NCI-H146 treated with DMSO at 0.1 percent for 48 hours (cell line): ENCODE measurements around the gene LRWD1.
"Not testable (repeated sequence)": the region's sequence is repeated elsewhere in the genome, so short reads cannot be mapped to it uniquely, and the experiment has no call there.

Experiments used
- DNase-seq: peaks from one replicate; lab custom pipeline; 2025; ENCODE audit not compliant: unreplicated experiment; lab: John Stamatoyannopoulos, UW

LRWD1 gene

DNA sequence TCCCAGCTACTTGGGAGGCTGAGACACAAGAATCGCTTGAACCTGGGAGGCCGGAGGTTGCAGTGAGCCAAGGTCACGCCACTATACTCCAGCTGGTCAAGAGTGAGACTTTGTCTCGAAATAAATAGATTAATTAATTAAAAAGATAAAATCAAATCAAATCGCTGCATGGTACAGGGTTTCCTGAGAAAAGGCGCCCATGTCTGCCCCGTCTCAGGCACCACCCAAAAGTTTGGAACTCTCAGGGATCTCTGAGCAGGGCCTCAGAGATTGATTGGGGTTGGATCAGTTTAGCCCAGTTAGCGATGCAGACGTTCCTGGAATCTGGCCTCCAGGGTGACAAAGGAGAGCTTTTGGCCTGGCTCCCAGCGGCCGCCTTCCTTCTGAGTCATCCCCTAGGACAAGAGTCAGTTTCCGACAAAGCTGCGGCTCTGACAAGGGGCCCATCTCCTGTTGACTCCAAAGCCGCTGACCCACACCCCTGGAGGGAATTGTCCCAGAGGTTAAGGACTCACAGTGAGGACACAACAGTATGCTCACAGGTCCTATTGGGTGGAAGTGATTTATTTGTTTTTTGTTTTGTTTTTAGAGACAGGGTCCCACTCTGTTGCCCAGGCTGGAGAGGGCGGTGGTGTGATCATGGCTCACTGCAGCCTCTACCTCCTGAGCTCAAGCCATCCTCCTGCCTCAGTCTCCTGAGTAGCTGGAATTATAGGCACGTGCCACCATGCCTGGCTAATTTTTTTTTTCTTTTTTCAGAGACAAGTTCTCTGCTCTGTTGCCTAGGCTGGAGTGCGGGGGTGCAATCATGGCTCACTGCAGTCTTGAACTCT, 24.6 kb upstream of the LRWD1 start:
- DNase-seq: no peak

DNA sequence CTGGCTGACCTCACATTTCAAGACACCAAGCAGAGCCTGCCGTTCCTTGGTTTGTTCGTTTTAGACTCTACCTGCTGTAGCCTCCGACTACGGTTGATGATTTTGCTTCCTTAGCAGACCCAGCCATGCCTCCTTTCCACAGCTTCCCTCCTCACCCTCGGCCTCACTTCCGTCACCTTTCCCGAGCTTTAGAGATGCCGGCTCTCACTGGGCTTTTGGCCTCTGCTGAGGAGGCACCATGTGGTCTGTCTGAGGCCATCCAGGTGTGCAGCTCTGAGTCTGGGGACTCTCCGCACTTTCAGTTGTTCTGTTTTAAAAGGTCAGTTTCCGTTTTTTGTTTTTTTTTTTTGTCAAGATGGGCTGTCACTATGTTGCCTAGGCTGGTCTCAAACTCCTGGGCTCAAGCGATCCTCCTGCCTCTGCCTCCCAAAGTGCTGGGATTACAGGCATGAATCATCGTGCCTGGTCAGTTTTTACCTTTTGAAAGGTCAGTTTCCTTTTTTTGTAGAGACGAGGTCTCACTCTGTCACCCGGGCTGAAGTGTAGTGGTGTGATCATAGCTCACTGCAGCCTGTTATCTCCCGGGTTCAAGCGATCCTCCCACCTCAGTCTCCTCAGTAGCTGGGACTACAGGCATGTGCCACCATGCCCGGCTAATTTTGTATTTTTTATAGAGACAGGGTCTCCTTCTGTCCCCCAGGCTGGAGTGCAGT, 19.7 kb upstream of the LRWD1 start:
- no peak for DNase-seq

DNA sequence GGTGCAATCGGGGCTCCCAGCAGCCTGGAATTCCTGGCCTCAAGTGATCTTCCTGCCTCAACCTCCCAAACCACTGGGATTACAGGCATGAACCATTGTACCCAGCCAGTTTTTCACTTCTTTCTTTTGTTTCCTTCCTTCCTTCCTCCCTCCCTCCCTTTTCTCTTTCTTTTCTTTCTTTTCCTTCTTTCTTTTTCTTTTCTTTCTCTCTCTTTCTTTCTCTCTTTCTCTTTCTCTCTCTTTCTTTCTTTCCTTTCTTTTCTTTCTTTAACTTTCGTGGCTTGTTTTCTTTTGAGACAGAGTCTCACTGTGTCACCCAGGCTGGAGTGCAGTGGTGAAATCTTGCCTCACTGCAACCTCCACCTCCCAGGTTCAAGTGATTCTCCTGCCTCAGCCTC, 19.1 kb upstream of the LRWD1 start:
- no peak for DNase-seq

DNA sequence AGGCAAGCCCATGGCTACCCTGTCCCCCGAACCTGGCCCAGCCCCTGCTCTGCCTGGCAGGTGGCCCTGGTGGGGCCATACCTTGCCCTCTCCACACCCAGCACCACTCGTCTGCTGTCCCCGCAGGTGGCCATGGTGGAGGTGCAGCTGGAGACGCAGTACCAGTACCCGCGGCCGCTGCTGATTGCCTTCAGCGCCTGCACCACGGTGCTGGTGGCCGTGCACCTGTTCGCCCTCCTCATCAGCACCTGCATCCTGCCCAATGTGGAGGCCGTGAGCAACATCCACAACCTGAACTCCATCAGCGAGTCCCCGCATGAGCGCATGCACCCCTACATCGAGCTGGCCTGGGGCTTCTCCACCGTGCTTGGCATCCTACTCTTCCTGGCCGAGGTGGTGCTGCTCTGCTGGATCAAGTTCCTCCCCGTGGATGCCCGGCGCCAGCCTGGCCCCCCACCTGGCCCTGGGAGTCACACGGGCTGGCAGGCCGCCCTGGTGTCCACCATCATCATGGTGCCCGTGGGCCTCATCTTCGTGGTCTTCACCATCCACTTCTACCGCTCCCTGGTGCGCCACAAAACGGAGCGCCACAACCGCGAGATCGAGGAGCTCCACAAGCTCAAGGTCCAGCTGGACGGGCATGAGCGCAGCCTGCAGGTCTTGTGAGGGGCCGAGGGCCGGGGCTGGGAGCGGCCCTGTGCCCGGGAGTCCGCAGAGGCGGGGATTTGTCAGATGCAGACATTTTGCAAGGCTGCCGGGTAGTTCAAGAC, 18.2 kb upstream of the LRWD1 start:
- no peak for DNase-seq

DNA sequence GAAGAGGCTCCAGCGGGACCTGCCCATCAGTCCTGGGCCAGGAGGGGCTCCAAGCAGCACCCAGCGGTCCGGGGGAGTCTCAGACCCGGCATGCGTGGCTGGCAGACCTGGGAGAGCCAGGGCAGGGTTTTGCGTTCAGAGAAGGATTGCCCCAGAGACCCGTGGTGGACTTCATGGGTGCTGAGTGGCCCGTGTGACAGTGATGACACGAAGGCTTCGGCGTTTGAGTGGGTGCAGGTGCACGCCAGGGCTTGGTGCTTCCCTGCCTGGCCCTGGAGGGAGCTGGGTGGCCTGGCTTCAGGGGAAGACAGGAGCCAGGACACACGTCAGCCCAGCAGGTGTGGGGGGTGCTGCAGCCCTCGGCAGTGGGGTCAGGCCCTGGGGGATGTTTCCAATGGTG, 17.5 kb upstream of the LRWD1 start:
- DNase-seq: no peak

DNA sequence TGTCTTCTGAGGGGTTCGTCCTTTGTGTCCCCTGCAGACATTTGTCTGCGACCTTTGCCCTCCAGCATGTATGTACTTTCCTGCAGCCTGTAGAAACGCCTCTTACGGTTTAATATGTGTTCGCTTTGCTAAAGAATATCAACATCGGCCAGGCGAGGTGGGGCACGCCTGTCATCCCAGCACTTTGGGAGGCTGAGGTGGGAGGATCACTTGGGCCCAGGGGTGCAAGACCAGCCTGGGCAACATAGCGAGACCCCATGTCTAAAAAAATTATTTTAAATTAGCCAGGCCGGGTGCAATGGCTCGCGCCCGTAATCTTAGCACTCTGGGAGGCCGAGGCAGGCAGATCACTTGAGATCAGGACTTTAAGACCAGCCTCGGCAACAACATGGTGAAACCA, 15.6 kb upstream of the LRWD1 start:
- DNase-seq: no peak

DNA sequence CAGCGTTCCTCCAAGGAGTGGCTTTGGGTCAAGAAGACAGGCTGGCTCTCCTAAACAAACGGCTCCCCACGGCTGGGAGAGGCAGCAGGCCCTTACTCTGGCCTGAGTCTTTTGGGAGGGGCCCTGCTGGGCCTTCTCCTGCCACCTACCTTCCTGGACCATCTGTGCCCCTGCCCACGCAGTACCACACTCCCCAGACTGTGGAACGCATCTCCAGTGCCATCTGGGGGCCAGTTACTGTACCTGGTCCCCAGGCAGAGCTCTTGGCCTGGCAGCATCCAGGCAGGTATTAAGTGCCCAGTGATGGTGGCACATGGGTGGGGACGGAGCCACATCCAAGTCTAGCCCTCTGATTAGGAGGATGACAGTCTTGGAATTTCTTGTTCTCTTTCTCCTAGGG, 14.5 kb upstream of the LRWD1 start:
- DNase-seq: no peak

DNA sequence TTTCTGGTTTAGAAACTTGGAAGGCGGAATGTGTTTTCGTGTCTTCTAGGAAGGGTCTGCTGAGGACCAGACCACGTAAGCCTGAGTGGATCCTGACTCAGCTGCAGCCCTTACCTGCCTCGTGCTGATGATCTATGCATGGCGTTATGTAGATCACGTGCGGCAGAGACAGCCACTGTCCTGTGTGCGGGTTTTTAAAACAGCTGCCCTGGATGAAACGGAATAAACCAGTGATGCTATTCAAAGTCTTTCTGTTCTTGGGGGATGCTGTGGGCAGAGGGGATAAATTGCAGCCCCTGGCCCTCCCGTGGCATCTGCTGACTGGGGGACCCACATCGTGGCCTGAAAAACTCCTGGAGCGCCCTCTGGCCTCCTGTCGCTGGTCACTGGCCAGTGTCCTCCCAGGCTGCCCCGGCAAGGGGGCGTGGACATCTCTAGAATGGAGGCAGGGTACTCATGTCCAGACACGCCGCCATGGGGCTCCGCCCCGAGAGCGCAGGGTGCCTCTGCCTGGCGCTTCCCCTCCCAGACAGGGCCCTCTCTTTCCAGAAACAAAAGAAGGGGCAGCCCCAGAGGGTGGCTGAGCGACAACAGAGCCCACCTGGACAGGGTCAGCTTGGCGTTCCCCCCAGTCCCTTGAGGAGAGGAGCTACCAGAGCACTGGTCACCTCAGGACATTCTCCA, 13.3 kb upstream of the LRWD1 start:
- peak; percentile 87 for DNase-seq

DNA sequence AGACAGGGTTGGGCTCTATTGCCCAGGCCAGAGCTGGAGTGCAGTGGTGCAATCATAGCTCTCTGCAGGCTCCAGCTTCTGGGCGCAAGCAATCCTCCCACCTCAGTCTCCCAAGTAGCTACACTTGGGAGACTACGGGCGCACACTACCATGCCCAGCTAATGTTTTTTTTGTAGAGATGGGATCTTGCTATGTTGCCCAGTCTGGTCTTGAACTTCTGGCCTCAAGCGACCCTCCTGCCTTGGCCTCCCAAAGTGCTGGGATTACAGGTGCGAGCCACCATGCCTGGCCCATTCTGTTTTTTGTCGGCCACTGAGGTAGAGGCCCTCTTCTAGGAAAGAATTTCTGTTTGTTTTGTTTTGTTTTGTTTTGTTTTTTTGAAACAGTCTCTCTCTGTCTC, 12.3 kb upstream of the LRWD1 start:
- no peak for DNase-seq

DNA sequence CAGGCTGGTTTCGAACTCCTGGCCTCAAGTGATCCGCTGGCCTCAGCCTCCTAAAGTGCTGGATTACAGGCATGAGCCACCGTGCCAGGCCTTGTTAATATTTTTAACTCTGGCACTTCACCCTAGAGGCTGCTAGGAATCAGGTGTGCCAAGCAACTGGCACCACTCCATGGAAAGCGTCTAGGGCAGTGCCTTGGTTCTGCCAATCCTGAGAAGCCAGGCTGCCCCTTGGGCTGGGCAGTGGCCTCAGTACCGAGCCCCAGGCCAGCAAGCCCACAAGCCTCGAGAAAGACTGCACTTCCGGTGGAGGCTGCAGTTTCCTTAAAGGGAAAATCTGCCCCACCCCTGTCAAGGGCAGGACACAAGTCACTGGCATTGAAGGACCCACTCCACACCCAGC, 11.5 kb upstream of the LRWD1 start:
- DNase-seq: no peak

DNA sequence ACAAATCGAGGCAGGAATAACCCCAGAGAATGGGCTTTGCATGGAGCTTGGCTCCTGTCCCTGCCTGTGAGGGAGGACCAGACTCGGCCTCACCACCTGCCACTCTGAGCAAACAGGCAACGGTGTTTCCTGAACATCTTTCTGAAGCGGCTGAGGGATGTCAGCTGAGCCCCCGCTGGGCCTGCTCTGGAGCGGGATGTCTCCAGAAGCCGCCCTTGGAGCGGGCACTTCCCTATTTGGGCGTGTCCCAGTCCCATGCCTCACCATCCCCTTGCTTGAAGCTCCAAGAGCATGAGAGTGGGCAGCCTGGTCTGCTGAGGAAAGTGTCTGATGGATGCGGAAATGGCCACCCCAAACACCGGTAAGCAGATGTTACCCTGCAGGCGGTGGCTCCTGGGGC, 10.3 kb upstream of the LRWD1 start:
- peak; percentile 19 for DNase-seq

DNA sequence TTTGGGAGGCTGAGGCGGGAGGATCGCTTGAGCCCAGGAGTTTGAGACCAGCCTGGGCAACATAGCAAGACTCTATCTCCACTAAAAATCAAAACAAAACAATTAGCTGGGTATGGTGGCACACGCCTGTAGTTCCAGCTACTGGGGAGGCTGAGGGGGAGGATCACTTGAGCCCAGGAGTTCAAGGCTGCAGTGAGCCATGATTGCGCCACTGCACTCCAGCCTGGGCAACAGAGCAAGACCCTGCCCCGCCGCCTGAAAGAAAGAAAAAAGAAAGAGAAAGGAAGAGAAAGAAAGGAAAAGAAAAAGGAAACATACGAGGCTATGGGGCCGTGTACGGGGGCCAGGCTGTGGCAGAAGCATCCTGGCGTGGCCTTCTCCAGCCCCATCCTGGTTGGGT, 9.9 kb upstream of the LRWD1 start:
- DNase-seq: not testable (repeated sequence)

DNA sequence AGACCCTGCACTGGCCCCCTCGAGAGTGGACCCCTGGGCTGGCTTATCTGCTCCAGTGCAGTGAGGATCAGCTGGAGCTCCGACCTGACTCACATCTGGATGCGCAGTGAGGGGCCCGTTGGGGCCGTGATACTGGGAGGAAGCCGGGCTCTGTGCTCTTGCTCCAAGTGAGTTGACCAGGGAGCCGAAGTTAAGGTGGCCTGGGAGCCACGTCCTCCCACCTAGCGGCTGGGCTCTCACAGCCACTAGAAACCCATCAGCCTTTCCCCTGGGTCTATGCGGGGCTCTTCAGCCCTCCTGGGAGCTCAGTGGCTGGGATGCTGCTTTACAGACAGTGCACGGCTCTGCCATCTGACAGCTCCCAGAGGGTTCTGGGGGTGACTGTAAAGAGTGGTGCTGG, 9.2 kb upstream of the LRWD1 start:
- DNase-seq: no peak

DNA sequence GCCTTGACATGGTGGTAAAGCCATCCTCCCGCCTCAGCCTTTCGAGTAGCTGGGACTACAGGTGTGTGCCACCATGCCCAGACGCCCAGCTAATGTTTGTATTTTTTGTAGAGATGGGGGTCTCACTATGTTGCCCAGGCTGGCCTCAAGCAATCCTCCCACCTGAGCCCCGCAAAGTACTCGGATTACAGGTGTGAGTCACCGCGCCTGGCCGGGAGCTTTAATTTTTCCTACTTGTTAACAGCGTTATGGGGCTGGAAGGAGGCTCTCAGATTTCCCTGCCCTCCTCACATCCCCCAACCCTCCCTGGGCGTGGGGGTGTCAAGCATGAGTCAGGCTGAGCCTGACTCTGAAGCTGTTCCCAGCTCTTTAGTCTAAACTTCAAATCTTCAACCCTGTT, 8.5 kb upstream of the LRWD1 start:
- no peak for DNase-seq

DNA sequence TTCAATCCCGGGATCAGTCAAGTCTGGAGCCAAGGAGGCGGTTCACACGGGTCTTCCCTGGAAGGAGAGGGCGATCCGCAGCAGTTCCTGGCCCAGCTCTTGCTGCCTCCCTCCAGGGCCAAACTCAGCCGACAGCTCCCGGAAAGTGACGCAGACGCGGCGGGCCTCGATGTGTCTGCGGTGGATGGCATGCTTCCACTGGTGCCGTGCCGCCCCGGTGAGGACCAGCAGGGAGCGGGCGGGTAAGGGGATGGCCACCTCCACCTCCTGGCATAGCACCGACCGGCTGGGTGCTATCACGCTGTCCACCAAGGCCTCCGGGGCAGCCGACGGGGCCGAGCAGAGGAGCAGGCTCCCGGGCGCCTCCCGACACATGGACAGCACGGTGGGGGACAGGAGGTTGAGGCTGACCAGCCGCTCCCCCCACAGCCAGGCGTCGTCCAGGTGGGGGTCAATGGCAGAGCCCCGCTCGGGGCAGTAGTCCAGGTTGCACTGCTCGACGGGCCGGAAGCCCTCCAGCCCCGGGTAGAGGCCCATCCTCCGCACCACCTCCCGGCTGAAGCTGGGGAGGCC, 7.3 kb upstream of the LRWD1 start:
- no peak for DNase-seq

DNA sequence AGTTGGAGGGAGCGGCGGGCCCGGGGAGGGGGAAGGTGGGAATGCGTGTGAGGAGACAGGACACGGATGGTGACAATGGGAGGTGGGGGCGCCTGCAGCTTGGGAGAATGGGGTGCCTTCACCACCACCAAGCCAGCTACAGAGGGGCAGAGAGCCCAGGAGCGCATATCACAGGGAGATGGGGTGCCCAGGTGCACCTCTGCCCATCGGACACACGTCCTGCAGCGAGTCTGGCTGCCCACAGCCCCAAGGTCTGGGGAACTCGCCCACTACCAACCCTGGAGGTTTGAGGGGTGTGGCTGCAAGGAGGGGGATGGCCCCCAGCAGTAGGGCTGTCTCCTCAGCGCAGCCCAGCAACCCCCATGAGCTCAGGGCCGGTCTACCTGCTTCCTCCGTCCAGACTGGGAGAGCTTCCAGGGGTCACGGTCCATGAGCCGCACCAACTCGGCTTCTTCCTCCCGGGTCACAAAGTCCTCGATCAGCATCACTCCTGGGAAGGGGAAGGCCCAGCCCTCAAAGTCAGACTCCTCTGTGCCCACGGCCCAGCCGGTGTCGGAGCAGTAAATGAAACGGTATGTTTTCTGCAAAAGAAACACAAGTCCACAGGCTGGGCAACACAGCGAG, 5.5 kb upstream of the LRWD1 start:
- no peak for DNase-seq

DNA sequence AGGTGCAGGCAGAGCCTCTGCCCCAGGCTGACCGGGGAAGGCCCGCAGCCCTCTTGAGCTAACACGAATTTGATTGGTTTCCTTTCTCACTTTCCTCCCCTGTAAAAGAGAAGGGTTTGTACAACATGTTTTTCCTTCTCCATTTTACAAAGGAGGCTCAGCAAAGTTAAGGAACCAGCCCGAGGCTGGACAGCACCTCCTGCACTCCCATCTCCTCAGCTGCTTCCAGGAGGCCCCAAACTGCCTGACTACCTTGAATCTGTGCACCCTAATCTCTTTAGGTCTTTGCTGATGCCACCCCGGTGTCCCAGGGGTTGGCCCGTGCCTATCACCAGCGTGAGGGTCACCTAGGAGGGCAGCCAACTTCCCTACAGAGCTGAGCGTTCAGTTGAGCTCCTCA, 4.3 kb upstream of the LRWD1 start:
- no peak for DNase-seq

DNA sequence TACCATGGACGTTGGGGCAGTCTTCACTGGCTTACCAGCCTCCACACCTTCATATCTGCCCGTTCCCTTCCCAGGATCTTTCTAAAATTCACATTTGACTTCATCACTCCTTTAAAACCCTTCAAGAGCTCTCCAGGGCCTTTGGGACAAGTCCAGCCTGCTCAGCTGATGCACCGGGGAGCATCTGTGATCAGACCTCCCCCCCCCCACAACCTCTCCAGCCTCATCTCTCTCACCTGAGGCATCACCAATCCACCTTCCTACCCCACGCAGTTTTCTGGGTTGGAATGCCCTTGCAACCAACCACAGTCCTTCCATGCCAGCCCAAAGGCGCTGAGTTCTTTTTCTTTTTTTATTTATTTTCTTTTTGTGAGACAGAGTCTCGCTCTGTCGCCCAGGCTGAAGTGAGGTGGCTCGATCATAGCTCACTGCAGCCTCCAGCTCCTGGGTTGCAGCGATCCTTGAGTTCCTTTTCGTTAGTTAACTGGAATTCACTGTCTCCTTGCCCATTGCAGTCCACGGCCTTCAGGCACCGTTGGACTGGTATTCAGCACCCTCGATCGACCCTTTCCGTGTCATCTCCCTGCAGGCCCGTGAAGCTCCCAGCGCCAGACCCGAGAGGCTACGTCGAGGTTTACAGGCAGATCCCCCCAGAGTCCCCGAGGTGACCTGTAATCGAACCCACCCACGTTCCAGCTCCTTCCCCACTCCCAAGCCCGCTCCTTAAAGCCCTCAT, 775 bp upstream of the LRWD1 start:
- DNase-seq: no peak

DNA sequence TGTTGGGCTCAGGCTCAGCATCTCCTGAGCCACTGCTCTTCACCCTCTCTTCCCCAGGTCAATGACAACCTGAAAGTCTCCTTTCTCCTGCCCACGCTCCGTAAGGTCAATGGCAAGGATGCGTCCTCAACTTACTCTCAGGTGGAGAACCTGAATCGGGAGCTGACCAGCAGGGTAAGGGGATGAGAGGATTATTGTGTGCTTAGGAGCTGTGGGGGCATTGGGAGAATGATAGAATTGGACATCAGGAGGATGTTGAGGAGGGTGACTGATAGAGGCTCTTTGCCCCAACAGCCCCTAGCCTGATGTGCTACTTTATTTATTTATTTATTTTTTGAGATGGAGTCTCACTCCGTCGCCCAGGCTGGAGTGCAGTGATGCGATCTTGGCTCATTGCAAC, 1.3 kb downstream of the LRWD1 start:
- no peak for DNase-seq
